Fibroblast of lung (primary cell): Measurements from ENCODE around the gene HLA-DRB5. TPM values are rescaled to one million over a fixed set of nuclear protein-coding genes. Genes with fewer than 3 reads are reported as not detected.

Experiments used
- DNase-seq, 2 donors: peaks; one replicate each; pipeline versions ENCODE4 v3.0.0 to v3.0.0-alpha.2; 2010; ENCODE audit warnings: low read depth in 2 of 2
- H2AFZ ChIP-seq: 2 replicates; pipeline ENCODE4 v1.5.1; 2012; ENCODE audit warnings: low read length, control low read depth, inconsistent platforms
- H3K27ac ChIP-seq: 2 replicates; pipeline ENCODE4 v1.5.1; 2011; ENCODE audit warnings: low read length, control low read depth; ENCODE audit not compliant: insufficient read depth
- H3K27me3 ChIP-seq: 2 replicates; pipeline ENCODE4 v1.5.1; 2011; ENCODE audit warnings: mild to moderate bottlenecking, low read length; ENCODE audit not compliant: control insufficient read depth, insufficient read depth
- H3K36me3 ChIP-seq: 2 replicates; pipeline ENCODE4 v1.5.1; 2011; ENCODE audit warnings: low read length; ENCODE audit not compliant: control insufficient read depth, insufficient read depth
- H3K4me1 ChIP-seq: 2 replicates; pipeline ENCODE4 v1.5.1; 2011; ENCODE audit warnings: low read length; ENCODE audit not compliant: control insufficient read depth, insufficient read depth; ENCODE audit errors: extremely low read depth
- H3K4me2 ChIP-seq: 2 replicates; pipeline ENCODE4 v1.5.1; 2011; ENCODE audit warnings: low read length, control low read depth; ENCODE audit not compliant: insufficient read depth; ENCODE audit errors: extremely low read depth
- H3K4me3 ChIP-seq, 4 experiments: fragments of 200-600 bp in 1 of 4; sonication (generic) in 1 of 4; replicated peaks in 1 of 4; 2 replicates each; pipeline ENCODE4 v1.5.1; 2011 to 2016; ENCODE audit warnings: low read length in 4 of 4, low read depth in 3 of 4, mild to moderate bottlenecking in 3 of 4, control low read depth in 2 of 4, inconsistent platforms in 1 of 4, mixed read lengths in 1 of 4; ENCODE audit not compliant: insufficient read depth in 1 of 4; ENCODE audit errors: control extremely low read depth in 1 of 4
- H3K79me2 ChIP-seq: 2 replicates; pipeline ENCODE4 v1.5.1; 2012; ENCODE audit warnings: mild to moderate bottlenecking, low read length, inconsistent platforms; ENCODE audit not compliant: control insufficient read depth, insufficient read depth
- H3K9ac ChIP-seq: 2 replicates; pipeline ENCODE4 v1.5.1; 2011; ENCODE audit warnings: mild to moderate bottlenecking, low read length, control low read depth; ENCODE audit not compliant: insufficient read depth
- H3K9me3 ChIP-seq: 2 replicates; pipeline ENCODE4 v1.5.1; 2012; ENCODE audit warnings: low read depth, low read length; ENCODE audit not compliant: control insufficient read depth, insufficient read depth
- H4K20me1 ChIP-seq: 2 replicates; pipeline ENCODE4 v1.5.1; 2011; ENCODE audit warnings: low read length; ENCODE audit not compliant: control insufficient read depth, insufficient read depth; ENCODE audit errors: extremely low read depth
- EZH2 ChIP-seq: IDR thresholded peaks from 2 replicates; pipeline ENCODE4 v1.5.1; 2012; ENCODE audit warnings: low read length, control low read depth, mild to moderate bottlenecking; ENCODE audit errors: missing control alignments
- polyA plus RNA-seq, 2 donors: library from polyadenylated mRNA; depleted of rRNA in 1 of 2; stranded (reverse) in 1 of 2; unstranded in 1 of 2; fragments of >200 nt; gene quantifications; 2 replicates each; pipeline ENCODE4 v1.2.1, GENCODE V29; 2011 to 2012; ENCODE audit warnings: missing spikeins in 1 of 2
- total RNA-seq: library from RNA; depleted of rRNA; stranded (reverse); fragments of >200 nt; gene quantifications from 2 replicates; pipeline ENCODE4 v1.2.1, GENCODE V29; 2014
- TF ChIP-seq, protein P1 (sequence below), 2 donors: IDR thresholded peaks in 1 of 2; conservative IDR thresholded peaks in 1 of 2; 1 replicate in 1 of 2; 2 replicates in 1 of 2; pipeline ENCODE4 v1.5.1; 2011 to 2012; ENCODE audit warnings: low read length in 2 of 2, control low read depth in 1 of 2, inconsistent platforms in 1 of 2, low read depth in 1 of 2, mild to moderate bottlenecking in 1 of 2

Gene HLA-DRB5
- total and polyA plus RNA-seq, 2 donors (not counting 1 experiment from before 2014, with no cell fraction given) = not detected

DNA sequence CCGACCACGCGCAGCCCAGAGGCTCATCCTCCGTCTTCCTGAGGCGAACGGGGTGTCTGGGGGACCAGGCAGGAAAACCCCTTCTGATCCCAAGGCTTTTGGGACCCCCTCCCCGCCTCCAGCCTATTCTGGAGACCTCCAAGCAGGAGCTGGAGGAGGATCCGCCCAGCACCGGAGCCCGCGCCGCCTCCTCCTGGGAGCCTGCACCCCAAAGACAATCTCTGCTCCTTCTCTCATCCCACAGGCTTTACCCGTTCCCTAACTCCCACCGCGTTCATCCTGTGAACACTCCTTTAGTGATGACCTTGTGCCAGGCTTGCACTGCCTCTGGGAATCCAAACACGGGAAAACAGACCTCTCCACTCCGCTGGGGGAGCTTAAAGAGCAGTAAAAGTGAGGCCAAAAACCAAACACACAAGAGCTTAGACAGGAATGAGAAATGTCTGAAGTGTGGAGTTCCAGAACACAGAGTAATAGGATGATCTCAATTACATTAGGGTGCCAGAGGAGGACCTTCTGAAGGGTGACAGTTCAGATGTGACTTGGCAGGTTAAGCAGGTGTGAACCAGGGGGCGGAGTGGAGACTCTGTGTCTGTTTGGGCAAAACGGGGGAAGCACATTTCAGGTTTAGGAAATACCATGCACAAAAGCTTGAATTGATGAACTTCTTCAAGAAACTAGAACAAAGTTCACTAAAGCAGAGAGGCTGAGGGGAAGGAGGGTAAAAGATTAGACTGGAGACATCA lies 7.6 kb downstream of the HLA-DRB5 start:
- H3K4me1 ChIP-seq = no peaks in the 10 kb centered on the region
- TF ChIP-seq EZH2 = no peak
- TF ChIP-seq, protein P1, sequence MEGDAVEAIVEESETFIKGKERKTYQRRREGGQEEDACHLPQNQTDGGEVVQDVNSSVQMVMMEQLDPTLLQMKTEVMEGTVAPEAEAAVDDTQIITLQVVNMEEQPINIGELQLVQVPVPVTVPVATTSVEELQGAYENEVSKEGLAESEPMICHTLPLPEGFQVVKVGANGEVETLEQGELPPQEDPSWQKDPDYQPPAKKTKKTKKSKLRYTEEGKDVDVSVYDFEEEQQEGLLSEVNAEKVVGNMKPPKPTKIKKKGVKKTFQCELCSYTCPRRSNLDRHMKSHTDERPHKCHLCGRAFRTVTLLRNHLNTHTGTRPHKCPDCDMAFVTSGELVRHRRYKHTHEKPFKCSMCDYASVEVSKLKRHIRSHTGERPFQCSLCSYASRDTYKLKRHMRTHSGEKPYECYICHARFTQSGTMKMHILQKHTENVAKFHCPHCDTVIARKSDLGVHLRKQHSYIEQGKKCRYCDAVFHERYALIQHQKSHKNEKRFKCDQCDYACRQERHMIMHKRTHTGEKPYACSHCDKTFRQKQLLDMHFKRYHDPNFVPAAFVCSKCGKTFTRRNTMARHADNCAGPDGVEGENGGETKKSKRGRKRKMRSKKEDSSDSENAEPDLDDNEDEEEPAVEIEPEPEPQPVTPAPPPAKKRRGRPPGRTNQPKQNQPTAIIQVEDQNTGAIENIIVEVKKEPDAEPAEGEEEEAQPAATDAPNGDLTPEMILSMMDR (conservative IDR thresholded peaks at IDR 0.05 in 1 of 2, IDR thresholded peaks at IDR 0.05 in 1 of 2; ENCODE audit: low read depth in 1 of 2, low read length in 2 of 2) = no peak
- no peaks in the 10 kb centered on the region for H3K79me2 ChIP-seq
- no peak overlapping the region for H3K27ac ChIP-seq
- no peak overlapping the region for H3K4me2 ChIP-seq
- peaks cover 4% of the 10 kb centered on the region for H3K27me3 ChIP-seq
- no peak for DNase-seq
- H3K36me3 ChIP-seq = no peaks in the 10 kb centered on the region
- no peak overlapping the region for H3K4me3 ChIP-seq
- H2AFZ ChIP-seq = no peak overlapping the region
- no peak overlapping the region for H3K9ac ChIP-seq
- H4K20me1 ChIP-seq = no peaks in the 10 kb centered on the region
- no peaks in the 10 kb centered on the region for H3K9me3 ChIP-seq

GRCh38 chr6:32519910-32520258 lies 10.2 kb downstream of the HLA-DRB5 start:
- no peaks in the 10 kb centered on the region for H3K36me3 ChIP-seq
- no peak overlapping the region for H3K9ac ChIP-seq
- no peaks in the 10 kb centered on the region for H3K79me2 ChIP-seq
- DNase-seq = no peak
- no peak overlapping the region for H3K4me3 ChIP-seq
- no peaks in the 10 kb centered on the region for H3K4me1 ChIP-seq
- H4K20me1 ChIP-seq = no peaks in the 10 kb centered on the region
- H3K4me2 ChIP-seq = no peak overlapping the region
- peaks cover 4% of the 10 kb centered on the region for H3K27me3 ChIP-seq
- TF ChIP-seq, protein P1 (conservative IDR thresholded peaks at IDR 0.05 in 1 of 2, IDR thresholded peaks at IDR 0.05 in 1 of 2; ENCODE audit: low read depth in 1 of 2, low read length in 2 of 2) = no peak
- TF ChIP-seq EZH2 = no peak
- no peaks in the 10 kb centered on the region for H3K9me3 ChIP-seq
- H3K27ac ChIP-seq = no peak overlapping the region
- no peak overlapping the region for H2AFZ ChIP-seq

DNA sequence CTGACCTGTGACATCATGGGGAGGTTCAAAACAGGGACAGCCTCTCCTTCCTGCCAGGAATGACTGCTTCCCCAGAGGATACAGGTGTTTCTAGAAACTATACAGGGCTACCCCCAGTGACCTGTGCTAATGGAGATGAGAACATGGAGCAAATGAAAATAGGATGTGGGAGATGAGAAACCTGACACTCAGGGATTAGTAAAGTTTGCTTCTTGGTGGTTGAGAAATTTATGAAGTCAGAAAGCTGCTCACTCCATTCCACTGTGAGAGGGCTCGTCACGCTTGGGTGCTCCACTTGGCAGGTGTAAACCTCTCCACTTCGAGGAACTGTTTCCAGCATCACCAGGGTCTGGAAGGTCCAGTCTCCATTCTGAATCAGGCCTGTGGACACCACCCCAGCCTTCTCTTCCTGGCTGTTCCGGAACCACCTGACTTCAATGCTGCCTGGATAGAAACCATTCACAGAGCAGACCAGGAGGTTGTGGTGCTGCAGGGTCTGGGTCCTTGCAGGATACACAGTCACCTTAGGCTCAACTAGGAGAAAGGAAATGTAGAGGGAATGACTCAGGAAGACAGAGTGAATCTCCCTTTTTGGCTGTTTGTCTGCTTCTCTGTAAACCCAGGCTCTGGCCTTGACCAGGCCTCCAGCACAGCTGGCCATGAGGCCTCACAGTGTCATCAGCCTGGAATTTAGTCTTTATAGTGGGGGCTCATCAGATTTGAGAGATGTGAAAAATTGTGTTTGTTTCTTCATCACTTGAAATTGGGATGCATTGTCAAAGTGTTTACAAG lies 10.8 kb downstream of the HLA-DRB5 start:
- Histone ChIP-seq H3K79me2 (no peaks in the 10 kb centered on the region), H3K9ac (no peak overlapping the region), H4K20me1 (no peaks in the 10 kb centered on the region), H2AFZ (no peak overlapping the region), H3K36me3 (no peaks in the 10 kb centered on the region), H3K27ac (no peak overlapping the region), H3K4me1 (no peaks in the 10 kb centered on the region), H3K4me2 (no peak overlapping the region), H3K4me3 (no peak overlapping the region), H3K27me3 (peaks cover 4% of the 10 kb centered on the region), H3K9me3 (no peaks in the 10 kb centered on the region)
- no peak for TF ChIP-seq EZH2
- TF ChIP-seq, protein P1 (conservative IDR thresholded peaks at IDR 0.05 in 1 of 2, IDR thresholded peaks at IDR 0.05 in 1 of 2; ENCODE audit: low read depth in 1 of 2, low read length in 2 of 2) = no peak
- no peak for DNase-seq
